ENCODE measurements around the gene ROR1. TPM values are rescaled to one million over a fixed set of nuclear protein-coding genes. Genes with fewer than 3 reads are reported as not detected.

The ROR1 gene
- total RNA-seq, 1 experiment from 2014 or later = 19.0 TPM

GRCh38 chr1:64046243-64046642, 272.4 kb downstream of the ROR1 start:
- ChIA-PET CTCF (no interaction called here), POLR2A (ENCODE audit: unreplicated experiment) (no interaction called here)
- no peak overlapping the region for H3K27ac ChIP-seq
- H3K27me3 ChIP-seq (ENCODE audit: insufficient read depth, low read depth) = no peaks in the 10 kb centered on the region
- no peaks in the 10 kb centered on the region for H3K36me3 ChIP-seq (ENCODE audit: low read depth)
- peaks cover 29% of the 10 kb centered on the region; the same call in 1 of the 2 replicates for H3K79me2 ChIP-seq (ENCODE audit: low read depth)
- no TSS peak for BruUV-seq (replicated peaks)
- intact Hi-C loops (cut with micrococcal nuclease; ENCODE audit: unreplicated experiment) = no loop called here
- no peak for DNase-seq
- no peak overlapping the region for H3K4me3 ChIP-seq
- no peak overlapping the region for H3K4me2 ChIP-seq
- H3K9me3 ChIP-seq (ENCODE audit: insufficient read depth, low read depth) = peaks cover 4% of the 10 kb centered on the region; the same call in 1 of the 2 replicates
- H4K20me1 ChIP-seq (ENCODE audit: insufficient read depth) = no peaks in the 10 kb centered on the region; the same call in 1 of the 2 replicates
- H2AFZ ChIP-seq = no peak overlapping the region
- TF ChIP-seq, protein P1, sequence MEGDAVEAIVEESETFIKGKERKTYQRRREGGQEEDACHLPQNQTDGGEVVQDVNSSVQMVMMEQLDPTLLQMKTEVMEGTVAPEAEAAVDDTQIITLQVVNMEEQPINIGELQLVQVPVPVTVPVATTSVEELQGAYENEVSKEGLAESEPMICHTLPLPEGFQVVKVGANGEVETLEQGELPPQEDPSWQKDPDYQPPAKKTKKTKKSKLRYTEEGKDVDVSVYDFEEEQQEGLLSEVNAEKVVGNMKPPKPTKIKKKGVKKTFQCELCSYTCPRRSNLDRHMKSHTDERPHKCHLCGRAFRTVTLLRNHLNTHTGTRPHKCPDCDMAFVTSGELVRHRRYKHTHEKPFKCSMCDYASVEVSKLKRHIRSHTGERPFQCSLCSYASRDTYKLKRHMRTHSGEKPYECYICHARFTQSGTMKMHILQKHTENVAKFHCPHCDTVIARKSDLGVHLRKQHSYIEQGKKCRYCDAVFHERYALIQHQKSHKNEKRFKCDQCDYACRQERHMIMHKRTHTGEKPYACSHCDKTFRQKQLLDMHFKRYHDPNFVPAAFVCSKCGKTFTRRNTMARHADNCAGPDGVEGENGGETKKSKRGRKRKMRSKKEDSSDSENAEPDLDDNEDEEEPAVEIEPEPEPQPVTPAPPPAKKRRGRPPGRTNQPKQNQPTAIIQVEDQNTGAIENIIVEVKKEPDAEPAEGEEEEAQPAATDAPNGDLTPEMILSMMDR (conservative IDR thresholded peaks at IDR 0.05) = no peak
- TF ChIP-seq EZH2 (IDR thresholded peaks at IDR 0.05; ENCODE audit: low read depth) = no peak
- H3K4me1 ChIP-seq (replicated peaks; ENCODE audit: insufficient read depth) = peaks cover 23% of the 10 kb centered on the region
- no peaks in the 10 kb centered on the region for H3K9me2 ChIP-seq (ENCODE audit: insufficient read depth)
- H3F3A ChIP-seq (ENCODE audit: insufficient read depth, low read depth) = peaks cover 11% of the 10 kb centered on the region; the same call in 1 of the 2 replicates

DNA sequence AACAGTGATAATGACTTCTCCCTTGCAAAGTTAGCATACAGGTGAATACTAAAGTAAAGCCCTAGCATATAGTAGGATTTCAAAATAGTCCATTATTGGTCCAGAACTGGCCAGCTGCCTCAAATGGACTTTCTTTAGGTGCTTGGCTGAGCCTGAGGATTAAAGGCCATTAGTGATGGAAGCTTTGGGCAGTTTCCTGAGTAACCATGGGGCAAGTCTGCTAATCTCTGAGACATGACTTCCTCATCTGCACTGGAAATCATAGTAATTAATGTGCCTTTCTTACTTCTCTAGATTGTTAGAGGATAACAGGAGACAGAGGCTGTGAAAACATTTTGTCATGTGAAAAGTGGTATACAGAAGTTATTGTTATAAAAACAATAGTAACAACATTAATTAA, 273.1 kb downstream of the ROR1 start:
- Histone ChIP-seq H3K4me1 (replicated peaks; ENCODE audit: insufficient read depth) (peaks cover 22% of the 10 kb centered on the region), H3K4me3 (no peak overlapping the region), H3K27me3 (ENCODE audit: insufficient read depth, low read depth) (no peaks in the 10 kb centered on the region), H3F3A (ENCODE audit: insufficient read depth, low read depth) (peaks cover 7% of the 10 kb centered on the region; the same call in 1 of the 2 replicates), H2AFZ (no peak overlapping the region), H4K20me1 (ENCODE audit: insufficient read depth) (no peaks in the 10 kb centered on the region; the same call in 1 of the 2 replicates), H3K27ac (no peak overlapping the region), H3K36me3 (ENCODE audit: low read depth) (no peaks in the 10 kb centered on the region), H3K79me2 (ENCODE audit: low read depth) (peaks cover 29% of the 10 kb centered on the region; the same call in 1 of the 2 replicates), H3K4me2 (no peak overlapping the region), H3K9me3 (ENCODE audit: insufficient read depth, low read depth) (peaks cover 4% of the 10 kb centered on the region; the same call in 1 of the 2 replicates), H3K9me2 (ENCODE audit: insufficient read depth) (no peaks in the 10 kb centered on the region)
- no TSS peak for BruUV-seq (replicated peaks)
- TF ChIP-seq, protein P1 (conservative IDR thresholded peaks at IDR 0.05) = no peak
- TF ChIP-seq EZH2 (IDR thresholded peaks at IDR 0.05; ENCODE audit: low read depth) = no peak
- no peak for DNase-seq
- POLR2A ChIA-PET (ENCODE audit: unreplicated experiment) = no interaction called here
- intact Hi-C loops (cut with micrococcal nuclease; ENCODE audit: unreplicated experiment) = no loop called here
- CTCF ChIA-PET = no interaction called here

DNA sequence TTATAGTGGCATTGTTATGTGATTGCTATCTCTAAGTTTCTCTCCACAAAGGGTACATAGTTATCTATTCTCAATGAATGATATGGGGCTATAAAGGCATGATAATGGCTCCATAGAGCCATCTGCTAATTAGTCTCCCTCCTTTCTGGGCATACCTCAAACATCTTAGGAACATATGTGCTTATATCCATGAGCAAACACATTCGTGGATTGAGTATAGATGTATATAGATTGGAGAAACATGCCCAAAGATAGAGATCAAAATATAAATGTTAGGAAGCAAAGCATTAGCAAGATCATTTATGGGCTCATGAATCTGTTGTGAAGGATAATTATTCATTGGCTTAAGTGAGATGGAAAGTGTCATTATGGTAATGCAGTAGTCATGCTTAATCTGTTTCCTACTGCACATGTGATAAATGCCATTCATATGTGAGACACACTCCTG, 273.8 kb downstream of the ROR1 start:
- Histone ChIP-seq H3K27ac (no peak overlapping the region), H3K36me3 (ENCODE audit: low read depth) (no peaks in the 10 kb centered on the region), H3K27me3 (ENCODE audit: insufficient read depth, low read depth) (no peaks in the 10 kb centered on the region), H2AFZ (no peak overlapping the region), H3K4me3 (no peak overlapping the region), H3K9me3 (ENCODE audit: insufficient read depth, low read depth) (peaks cover 4% of the 10 kb centered on the region; the same call in 1 of the 2 replicates), H3K9me2 (ENCODE audit: insufficient read depth) (no peaks in the 10 kb centered on the region), H3F3A (ENCODE audit: insufficient read depth, low read depth) (no peaks in the 10 kb centered on the region; the same call in 1 of the 2 replicates), H3K4me1 (replicated peaks; ENCODE audit: insufficient read depth) (peaks cover 20% of the 10 kb centered on the region), H3K79me2 (ENCODE audit: low read depth) (peaks cover 28% of the 10 kb centered on the region; the same call in 1 of the 2 replicates), H4K20me1 (ENCODE audit: insufficient read depth) (no peaks in the 10 kb centered on the region; the same call in 1 of the 2 replicates), H3K4me2 (no peak overlapping the region)
- DNase-seq = no peak
- TF ChIP-seq, protein P1 (conservative IDR thresholded peaks at IDR 0.05) = no peak
- no peak for TF ChIP-seq EZH2 (IDR thresholded peaks at IDR 0.05; ENCODE audit: low read depth)
- POLR2A ChIA-PET (ENCODE audit: unreplicated experiment) = no interaction called here
- intact Hi-C loops (cut with micrococcal nuclease; ENCODE audit: unreplicated experiment) = no loop called here
- BruUV-seq (replicated peaks) = no TSS peak
- CTCF ChIA-PET = no interaction called here
